Endothelial cell (in vitro differentiated cells): Measurements from ENCODE around the gene TRIM25. TPM values are rescaled to one million over a fixed set of nuclear protein-coding genes. Genes with fewer than 3 reads are reported as not detected.

Source experiments
- DNase-seq: peaks from one replicate; pipeline ENCODE4 v3.0.0; 2021; ENCODE audit warnings: low spot score
- H3K27ac Mint-ChIP-seq: one replicate; pipeline ENCODE4 v1.8.0; 2021; ENCODE audit warnings: mixed read lengths, inconsistent platforms; ENCODE audit not compliant: unreplicated experiment
- H3K27me3 Mint-ChIP-seq: one replicate; pipeline ENCODE4 v1.8.0; 2021; ENCODE audit warnings: mild to moderate bottlenecking, moderate library complexity, mixed read lengths, inconsistent platforms; ENCODE audit not compliant: unreplicated experiment
- H3K36me3 Mint-ChIP-seq: one replicate; pipeline ENCODE4 v1.8.0; 2021; ENCODE audit warnings: mild to moderate bottlenecking, low read depth, mixed read lengths, inconsistent platforms; ENCODE audit not compliant: unreplicated experiment
- H3K4me1 Mint-ChIP-seq: one replicate; pipeline ENCODE4 v1.8.0; 2021; ENCODE audit warnings: mild to moderate bottlenecking, mixed read lengths, inconsistent platforms; ENCODE audit not compliant: unreplicated experiment
- H3K4me3 Mint-ChIP-seq: one replicate; pipeline ENCODE4 v1.8.0; 2021; ENCODE audit warnings: mild to moderate bottlenecking, mixed read lengths, inconsistent platforms; ENCODE audit not compliant: unreplicated experiment
- H3K9me3 Mint-ChIP-seq: one replicate; pipeline ENCODE4 v1.8.0; 2021; ENCODE audit warnings: mixed read lengths, inconsistent platforms; ENCODE audit not compliant: unreplicated experiment
- total RNA-seq: library from RNA; stranded (reverse); fragmentation: NEBNext Ultra II Directional; extraction: Animal tissue kit (Norgen Biotek cat#: 25700); gene quantifications from one replicate; pipeline ENCODE4 v1.2.1, GENCODE V29; 2021; ENCODE audit not compliant: unreplicated experiment
- TF ChIP-seq, protein P1 (sequence below): fragments of 200-600 bp; sonication (generic); IDR thresholded peaks from one replicate; pipeline ENCODE4 v1.5.0; 2021; ENCODE audit warnings: antibody characterized with exemption; ENCODE audit not compliant: unreplicated experiment

Gene TRIM25
- total RNA-seq, 1 donor from 2014 or later: 13.8 TPM

DNA sequence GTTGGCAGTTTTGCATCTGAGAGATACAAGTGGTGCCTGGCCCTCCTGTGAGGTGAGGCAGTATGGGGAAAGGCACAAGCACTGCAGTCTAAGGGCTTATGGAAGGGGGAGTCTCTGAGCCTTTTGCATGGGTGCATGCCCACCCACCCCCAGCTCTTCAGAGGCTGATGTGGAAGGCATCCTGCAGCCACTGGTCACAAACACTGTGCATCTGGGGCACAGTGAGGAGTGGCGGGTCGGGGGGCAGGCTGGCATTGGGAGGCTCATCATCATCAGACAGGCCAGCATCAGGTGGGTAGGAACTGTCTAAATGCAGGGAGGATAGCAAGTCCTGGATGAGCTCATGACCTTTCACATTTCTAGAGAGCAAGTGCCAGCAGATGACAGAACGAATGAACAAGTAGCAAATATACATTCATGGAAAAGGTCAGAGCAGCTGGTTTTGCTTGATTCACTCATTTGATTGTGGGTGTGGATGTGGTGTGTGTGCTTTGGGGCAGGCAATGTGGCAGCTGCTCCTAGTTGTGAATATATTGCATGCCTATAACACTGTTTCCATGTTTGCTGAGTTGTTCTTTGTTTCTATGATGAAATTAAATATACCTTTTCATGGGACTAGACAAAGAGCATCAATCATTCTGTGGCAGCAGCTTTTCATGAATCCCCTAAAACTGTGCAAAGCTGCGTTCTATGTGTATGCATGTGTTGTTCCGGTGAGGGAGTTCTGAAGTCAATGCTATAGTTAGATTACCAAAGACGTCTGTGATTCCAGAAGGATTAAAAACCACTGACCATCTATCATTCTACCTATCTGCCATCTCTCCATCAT, 29.2 kb downstream of the TRIM25 start:
- Mint-ChIP-seq H3K36me3 (peaks cover 15% of the 10 kb centered on the region), H3K9me3 (peaks cover 7% of the 10 kb centered on the region), H3K4me1 (peaks cover 12% of the 10 kb centered on the region), H3K27ac (no peak overlapping the region), H3K27me3 (peaks cover 6% of the 10 kb centered on the region), H3K4me3 (no peak overlapping the region)
- DNase-seq: no peak
- TF ChIP-seq, protein P1, sequence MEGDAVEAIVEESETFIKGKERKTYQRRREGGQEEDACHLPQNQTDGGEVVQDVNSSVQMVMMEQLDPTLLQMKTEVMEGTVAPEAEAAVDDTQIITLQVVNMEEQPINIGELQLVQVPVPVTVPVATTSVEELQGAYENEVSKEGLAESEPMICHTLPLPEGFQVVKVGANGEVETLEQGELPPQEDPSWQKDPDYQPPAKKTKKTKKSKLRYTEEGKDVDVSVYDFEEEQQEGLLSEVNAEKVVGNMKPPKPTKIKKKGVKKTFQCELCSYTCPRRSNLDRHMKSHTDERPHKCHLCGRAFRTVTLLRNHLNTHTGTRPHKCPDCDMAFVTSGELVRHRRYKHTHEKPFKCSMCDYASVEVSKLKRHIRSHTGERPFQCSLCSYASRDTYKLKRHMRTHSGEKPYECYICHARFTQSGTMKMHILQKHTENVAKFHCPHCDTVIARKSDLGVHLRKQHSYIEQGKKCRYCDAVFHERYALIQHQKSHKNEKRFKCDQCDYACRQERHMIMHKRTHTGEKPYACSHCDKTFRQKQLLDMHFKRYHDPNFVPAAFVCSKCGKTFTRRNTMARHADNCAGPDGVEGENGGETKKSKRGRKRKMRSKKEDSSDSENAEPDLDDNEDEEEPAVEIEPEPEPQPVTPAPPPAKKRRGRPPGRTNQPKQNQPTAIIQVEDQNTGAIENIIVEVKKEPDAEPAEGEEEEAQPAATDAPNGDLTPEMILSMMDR: no peak

DNA sequence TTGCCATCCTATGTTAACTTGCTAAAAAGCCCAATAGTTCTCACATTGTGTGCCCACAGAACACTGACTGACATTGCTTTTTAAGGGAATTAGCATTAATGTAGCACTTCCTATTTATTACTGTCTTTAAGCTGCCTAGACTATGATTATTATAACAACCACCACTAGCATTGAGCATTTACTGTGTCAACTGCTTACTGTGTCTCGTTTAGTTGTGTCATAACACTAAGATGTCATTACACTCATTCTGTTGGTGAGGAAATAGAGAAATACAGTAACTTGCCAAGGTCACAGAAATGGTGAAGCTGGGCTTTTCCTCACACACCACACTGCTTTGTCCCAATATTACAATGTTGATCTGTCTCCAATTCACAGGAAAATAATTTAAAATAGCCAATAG, 30.2 kb downstream of the TRIM25 start:
- Mint-ChIP-seq H3K4me3 (no peak overlapping the region), H3K9me3 (peaks cover 7% of the 10 kb centered on the region), H3K36me3 (peaks cover 12% of the 10 kb centered on the region), H3K4me1 (peaks cover 12% of the 10 kb centered on the region), H3K27ac (no peak overlapping the region), H3K27me3 (peaks cover 6% of the 10 kb centered on the region)
- DNase-seq: no peak
- TF ChIP-seq, protein P1: no peak

DNA sequence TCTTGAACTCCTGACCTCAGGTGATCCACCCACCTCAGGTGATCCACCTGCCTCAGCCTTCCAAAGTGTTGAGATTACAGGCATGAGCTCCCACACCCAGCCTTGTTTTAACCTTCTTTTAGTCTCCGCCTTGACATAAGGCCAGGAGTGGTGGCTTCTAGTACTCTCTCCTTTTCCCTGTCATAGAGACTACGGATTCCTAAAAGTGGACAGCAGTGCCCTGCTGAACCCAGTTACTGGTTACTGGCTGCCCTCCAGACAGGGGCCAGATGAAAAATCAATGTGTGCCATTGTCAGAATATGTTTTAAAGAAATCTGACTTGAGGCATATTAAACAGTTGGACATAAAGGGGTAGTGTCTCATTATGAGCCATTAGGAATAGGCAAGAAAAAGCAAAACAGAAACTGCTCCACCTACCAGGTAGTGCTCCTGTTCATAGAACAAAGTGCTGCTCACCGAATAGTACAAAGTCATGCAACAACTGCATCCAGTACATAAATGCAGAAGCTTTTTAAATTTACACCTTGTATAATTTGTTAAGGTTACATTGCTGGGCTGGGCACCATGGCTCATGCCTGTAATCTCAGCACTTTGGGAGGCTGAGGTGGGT, 32.1 kb downstream of the TRIM25 start:
- Mint-ChIP-seq H3K27me3 (peaks cover 4% of the 10 kb centered on the region), H3K9me3 (no peaks in the 10 kb centered on the region), H3K27ac (no peak overlapping the region), H3K4me3 (no peak overlapping the region), H3K36me3 (peaks cover 6% of the 10 kb centered on the region), H3K4me1 (peaks cover 12% of the 10 kb centered on the region)
- DNase-seq: no peak
- TF ChIP-seq, protein P1: no peak

DNA sequence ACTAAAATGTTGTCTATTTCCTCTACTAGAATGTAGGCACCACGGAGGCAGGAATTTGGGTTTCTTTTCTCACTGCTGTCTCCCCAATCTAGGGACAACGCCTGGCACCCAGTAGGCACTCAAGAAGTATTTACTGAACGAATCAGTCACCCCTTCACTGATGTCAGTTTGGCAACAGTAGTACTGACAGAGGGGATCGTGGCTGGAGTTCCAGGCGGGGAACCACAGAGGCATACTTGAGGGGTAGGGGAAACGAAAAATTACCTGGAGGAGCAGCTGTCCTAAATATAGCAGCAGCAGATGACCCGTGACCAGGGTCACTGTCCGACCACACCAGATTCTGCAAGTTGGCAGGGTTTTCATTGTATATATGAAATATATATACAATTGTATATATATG, 33.3 kb downstream of the TRIM25 start:
- TF ChIP-seq, protein P1: no peak
- H3K36me3 Mint-ChIP-seq: peaks cover 6% of the 10 kb centered on the region
- H3K27me3 Mint-ChIP-seq: peaks cover 4% of the 10 kb centered on the region
- no peak overlapping the region for H3K4me3 Mint-ChIP-seq
- peaks cover 5% of the 10 kb centered on the region for H3K4me1 Mint-ChIP-seq
- DNase-seq: no peak
- H3K27ac Mint-ChIP-seq: no peak overlapping the region
- no peaks in the 10 kb centered on the region for H3K9me3 Mint-ChIP-seq

DNA sequence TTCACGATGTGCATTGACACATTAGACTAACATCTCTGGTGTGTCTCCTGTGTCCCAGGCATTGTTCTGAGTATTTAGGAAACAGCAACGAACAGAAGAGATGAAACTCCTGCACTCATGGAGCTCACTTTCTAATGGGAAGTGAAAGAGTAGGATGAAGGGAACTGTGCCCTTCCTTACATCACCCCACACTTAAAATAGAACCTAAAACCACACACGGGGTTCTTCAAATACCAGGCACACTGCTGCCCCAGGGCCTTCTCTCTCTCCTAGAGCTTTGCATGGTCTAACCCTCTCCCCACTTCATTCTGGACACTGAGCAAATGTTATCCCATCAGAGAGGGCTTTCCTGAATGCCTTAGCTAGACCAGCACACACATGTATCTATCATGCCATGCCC, 33.7 kb downstream of the TRIM25 start:
- Mint-ChIP-seq H3K4me3 (no peak overlapping the region), H3K27ac (no peak overlapping the region), H3K9me3 (no peaks in the 10 kb centered on the region), H3K36me3 (peaks cover 6% of the 10 kb centered on the region), H3K27me3 (peaks cover 2% of the 10 kb centered on the region), H3K4me1 (peaks cover 1% of the 10 kb centered on the region)
- TF ChIP-seq, protein P1: no peak
- no peak for DNase-seq
